Ramos (cell line): ENCODE measurements around the gene NENF.
"Not testable (repeated sequence)": the region's sequence is repeated elsewhere in the genome, so short reads cannot be mapped to it uniquely, and the experiment has no call there.

Experiments used
- in situ Hi-C: fragments of 300-500 bp; cut with MboI; formaldehyde crosslinking; loops from one replicate; pipeline ENCODE4 v1.14.3; 2022; ENCODE audit warnings: low sequenced_read_pairs; ENCODE audit not compliant: unreplicated experiment

NENF gene

DNA sequence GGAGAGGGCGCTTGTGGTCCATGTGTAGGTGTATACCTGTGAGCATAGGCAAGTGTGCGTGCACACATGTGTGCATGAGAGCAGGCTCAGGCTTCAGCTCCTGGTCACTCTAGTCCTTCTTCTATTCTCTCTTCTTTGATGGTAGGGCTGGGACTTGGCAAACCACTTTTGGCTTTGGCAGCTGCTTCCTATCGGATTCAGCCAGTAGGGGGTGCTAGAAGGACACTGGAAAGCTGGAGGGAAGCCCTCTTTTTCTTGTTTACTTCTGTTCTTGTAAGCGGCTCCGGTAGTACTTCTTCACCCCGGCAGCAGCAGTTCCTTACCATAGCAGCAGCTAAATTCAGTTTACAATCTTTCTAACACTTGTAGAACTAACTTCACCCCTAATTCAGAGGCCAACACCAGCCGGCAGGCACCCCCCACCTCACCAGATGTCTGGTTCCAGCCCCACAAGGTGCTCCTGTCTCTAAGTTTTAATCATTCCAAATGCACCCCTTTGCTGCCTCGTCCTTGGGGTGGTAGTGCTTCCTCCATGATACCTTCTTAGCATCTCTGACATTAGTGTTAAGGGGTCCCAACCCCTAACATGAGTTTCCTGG, 25.1 kb downstream of the NENF start:
- in situ Hi-C loops = loop anchor here (10.0 kb wide), 1 partner anchor 393 kb away; no protein-coding TSS in a partner anchor

DNA sequence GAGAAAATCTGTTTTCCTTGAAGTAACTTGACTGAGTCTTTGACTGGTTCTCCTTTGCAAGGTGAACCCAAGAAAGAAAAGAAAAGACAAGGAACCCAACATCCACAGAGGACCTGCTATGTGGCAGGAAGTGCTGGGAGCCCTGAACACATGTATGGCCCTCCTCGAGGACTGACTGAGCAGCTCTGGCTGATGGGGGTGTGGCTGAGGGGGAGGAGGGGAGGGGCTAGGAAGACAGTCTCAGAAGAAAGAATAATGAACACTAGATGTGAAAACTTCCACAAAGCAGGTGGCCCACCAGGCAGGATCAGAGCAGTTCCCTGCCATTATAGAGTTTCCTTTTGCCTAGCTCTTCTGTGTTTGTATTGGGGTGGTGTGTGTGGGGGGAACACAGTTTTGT, 26.1 kb downstream of the NENF start:
- in situ Hi-C loops = loop anchor here (10.0 kb wide), 1 partner anchor 394 kb away; no protein-coding TSS in a partner anchor

DNA sequence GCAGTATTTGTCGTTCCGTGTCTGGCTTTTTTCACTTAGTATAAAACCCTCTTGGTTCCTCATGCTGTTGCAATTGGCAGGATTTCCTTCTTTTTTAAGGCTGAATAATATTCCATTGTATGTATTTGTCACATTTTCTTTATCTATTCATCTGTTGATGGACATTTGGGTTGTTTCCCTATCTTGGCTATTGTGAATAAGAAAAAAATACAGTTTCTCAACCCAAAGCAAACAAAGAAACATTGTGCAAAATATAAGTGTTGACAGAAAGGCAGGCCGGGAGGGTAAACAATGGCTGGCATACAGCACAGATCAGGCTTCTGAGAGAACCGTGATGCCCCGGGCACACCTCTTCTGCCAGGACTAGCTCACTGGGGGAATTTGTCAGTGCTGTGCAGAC, 26.9 kb downstream of the NENF start:
- in situ Hi-C loops = loop anchor here (10.0 kb wide), 1 partner anchor 395 kb away; no protein-coding TSS in a partner anchor

DNA sequence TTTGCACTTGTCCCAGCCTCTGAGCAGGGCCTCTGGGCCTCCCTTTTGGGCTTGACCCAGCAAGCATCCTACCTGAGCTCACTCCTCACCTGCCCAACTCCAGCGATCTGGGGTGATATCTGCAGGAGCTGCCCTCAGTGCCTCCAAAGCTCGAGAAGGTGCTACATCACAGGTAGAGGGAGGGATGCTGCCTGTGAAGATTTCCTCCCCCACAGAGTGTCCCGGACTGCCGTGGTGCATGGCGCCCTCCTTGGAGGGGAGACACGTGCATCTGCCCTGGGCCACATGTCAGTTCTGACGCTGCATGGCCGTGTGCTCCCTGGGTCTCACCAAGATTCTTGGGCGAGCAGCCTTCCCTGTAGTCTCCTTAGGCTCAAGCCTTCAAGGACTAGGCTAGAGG, 27.7 kb downstream of the NENF start:
- in situ Hi-C loops = no loop called here

DNA sequence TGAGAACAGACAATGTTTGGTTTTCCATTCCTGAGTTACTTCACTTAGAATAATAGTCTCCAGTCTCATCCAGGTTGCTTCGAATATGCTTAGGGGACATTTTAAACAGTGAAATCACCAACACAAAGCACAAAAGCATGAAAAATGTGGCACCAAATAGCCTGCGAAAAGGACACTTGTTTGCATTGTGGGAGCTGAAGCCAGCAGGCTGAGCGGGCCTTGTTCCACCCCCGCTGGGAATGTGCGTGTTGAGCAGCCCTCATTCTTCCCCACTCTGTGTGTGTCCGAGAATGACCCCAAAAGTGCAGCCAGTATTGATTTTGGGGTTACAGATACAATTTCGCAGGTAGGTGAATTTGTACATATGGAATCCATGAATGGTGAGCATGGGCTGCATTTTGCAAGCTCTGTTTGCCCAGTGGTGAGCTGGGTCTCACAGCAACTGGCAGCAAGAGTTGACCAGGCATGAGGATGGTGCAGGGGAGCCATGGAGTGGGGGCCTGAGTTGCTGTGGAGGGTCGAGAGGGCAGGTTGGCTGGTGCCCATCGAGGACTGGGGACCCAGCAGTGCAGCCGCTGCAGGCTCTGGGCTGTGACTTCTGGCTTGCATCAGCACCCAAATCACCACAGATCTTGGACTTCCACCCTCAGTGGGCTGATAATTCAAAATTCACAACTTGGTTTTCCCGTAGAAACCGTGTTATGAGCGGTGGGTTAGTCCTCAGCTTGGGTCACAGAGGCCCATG, 29.4 kb downstream of the NENF start:
- in situ Hi-C loops = no loop called here

GRCh38 chr1:212463565-212464285, 31.0 kb downstream of the NENF start:
- in situ Hi-C loops = no loop called here

GRCh38 chr1:212465311-212465710, 32.6 kb downstream of the NENF start:
- in situ Hi-C loops = no loop called here

DNA sequence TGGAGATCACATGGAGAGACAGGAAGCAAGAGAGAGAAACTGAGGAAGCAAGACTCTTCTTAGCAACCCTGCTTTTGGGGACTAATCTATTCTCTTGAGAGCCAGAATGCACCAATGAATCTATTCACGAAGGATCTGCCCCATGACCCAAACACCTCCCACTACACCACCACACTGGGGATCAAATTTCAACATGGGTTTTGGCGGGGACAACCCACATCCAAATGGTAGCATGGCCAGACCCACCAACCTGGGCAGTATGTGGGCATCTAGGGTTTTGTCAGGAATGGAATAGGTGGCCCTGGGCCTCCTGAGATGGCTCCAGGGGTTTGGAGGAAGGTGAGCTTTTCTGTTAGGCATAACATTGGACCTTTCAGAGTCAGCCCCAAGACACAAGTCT, 33.7 kb downstream of the NENF start:
- in situ Hi-C loops = no loop called here

- in situ Hi-C loops = no loop called here
Measured at GRCh38 chr1:212466898-212467650, 34.4 kb downstream of the NENF start.

DNA sequence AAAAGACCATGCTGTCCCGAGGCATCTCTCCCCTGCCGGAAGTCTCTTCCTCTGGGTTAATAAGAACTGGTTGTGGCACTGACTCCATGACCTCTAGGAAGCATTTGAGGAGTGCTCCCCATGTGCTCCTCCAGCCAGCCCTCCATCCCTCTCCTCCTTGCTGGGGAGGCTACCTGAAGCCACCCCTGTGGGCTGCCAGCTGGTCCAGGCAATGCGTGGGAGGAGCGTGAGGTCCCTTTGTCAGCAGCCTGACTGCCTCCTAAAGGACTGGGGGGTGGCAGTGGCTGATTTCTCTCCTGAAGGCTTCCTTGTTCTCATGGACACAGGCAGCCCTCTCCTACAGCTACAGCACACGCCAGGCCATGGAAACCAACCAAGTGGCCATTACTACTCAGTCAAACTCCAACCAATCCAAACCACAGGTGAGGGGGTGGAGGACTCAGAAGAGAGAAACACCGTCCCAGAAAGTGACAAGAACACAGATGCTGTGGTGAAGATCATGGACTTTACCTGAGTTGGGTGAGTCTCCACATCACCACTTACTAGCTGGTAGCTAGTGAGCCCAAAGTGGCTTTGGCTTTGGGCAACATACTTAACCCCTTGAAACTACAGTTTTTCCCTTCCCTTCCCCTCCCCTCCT, 35.2 kb downstream of the NENF start:
- in situ Hi-C loops = no loop called here

- in situ Hi-C loops = no loop called here
Measured at GRCh38 chr1:212470059-212470458, 37.3 kb downstream of the NENF start.

- in situ Hi-C loops = no loop called here
Measured at GRCh38 chr1:212471286-212471685, 38.6 kb downstream of the NENF start.

- in situ Hi-C loops = no loop called here
Measured at GRCh38 chr1:212471891-212472675, 39.4 kb downstream of the NENF start.

DNA sequence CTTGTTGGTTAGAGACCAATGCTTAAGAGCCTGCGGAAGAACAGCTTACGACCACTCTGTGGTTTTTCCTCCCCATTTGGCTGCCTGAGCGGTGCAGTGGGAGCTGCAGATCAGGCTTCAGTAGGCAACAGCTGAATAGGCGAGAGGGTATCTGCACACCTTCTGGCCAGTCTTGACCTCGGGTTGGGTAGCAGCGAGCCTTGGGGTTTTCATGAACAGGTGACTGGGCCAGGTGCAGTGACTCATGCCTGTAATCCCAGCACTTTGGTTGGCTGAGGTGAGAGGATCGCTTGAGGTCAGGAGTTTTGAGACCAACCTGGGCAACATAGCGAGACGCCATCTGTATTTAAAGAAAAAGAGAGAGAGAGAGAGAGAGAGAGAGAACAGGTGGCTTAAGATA, 41.0 kb downstream of the NENF start:
- in situ Hi-C loops = no loop called here

DNA sequence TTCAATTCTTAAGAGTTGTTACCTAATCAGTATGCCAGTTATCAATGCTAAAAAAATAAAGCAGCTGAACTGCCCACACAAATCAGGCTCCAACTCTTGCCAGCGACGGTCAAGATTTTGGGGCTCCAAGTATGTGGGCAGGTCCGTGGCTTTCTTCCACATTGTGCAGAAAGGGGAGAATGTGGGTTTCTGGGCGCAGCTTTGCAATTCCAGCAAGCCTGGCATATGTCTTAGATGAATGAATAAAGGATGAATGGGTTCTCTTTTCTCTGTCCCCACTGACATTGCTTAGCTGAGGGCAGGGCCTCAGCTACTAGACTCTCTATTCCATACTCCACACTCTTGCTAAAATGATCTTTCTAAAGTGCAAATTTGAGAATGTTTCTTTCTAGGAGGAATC, 42.4 kb downstream of the NENF start:
- in situ Hi-C loops = no loop called here

DNA sequence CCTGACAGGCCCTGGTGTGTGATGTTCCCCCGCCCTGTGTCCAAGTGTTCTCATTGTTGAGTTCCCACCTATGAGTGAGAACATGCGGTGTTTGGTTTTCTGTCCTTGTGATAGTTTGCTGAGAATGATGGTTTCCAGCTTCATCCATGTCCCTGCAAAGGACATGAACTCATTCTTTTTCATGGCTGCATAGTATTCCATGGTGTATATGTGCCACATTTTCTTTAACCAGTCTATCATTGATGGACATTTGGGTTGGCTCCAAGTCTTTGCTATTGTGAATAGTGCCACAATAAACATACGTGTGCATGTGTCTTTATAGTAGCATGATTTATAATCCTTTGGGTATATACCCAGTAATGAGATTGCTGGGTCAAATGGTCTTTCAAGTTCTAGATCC, 43.1 kb downstream of the NENF start:
- in situ Hi-C loops = not testable (repeated sequence)

GRCh38 chr1:212477014-212477679, 44.4 kb downstream of the NENF start:
- in situ Hi-C loops = no loop called here

- in situ Hi-C loops = no loop called here
Measured at GRCh38 chr1:212477680-212478466, 45.2 kb downstream of the NENF start.
